Measurements from ENCODE around the gene TLCD3B. TPM values are rescaled to one million over a fixed set of nuclear protein-coding genes. Genes with fewer than 3 reads are reported as not detected.
A peak's percentile ranks its signal among the peaks of the same experiment; 100 is the strongest.

The TLCD3B gene
- total and polyA plus RNA-seq, 4 experiments from 2014 or later, result not detected

DNA sequence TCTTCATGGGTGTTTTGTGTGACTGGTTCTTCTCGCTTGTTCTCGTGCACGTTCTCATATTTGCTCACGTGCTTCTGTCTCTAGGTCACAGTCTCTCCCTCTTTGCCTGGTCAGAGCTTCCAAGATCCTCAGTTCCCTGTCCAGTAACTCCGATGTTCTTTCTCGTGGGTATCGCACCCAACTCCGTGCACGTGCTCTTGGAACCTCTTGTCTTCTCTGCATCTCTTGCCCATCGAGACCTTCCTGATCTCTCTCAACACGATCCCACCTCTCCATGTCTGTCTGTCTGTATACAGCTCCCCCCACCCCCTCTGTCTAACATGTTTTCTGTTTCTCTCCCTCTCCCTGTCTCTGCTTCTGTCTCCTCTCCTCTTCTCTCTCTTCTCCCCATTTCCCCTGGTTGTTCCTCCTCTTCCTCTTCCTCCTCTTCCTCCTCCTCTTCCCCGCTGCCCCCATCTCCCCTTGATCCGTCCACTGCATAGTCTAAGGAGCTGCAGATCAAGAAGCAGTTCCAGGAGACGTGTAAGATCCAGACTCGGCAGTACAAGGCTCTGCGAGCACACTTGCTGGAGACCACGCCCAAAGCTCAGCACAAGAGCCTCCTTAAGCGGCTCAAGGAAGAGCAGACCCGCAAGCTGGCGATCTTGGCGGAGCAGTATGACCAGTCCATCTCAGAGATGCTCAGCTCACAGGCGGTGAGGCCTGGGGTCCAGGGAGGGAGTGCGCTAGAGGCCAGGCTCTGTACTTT is 41.8 kb downstream of the TLCD3B start:
- peaks cover 46 to 61% of the 10 kb centered on the region in 2 donors for H3K36me3 Mint-ChIP-seq
- CTCF ChIA-PET (ENCODE audit: partially characterized antibody), result interaction anchor here (0.8 to 1.1 kb wide), 3 partner anchors 11 to 297 kb away, joined by 3 read pairs; no protein-coding TSS in a partner anchor
- POLR2A ChIA-PET (ENCODE audit: partially characterized antibody), result interaction anchor here (1.2 to 2.8 kb wide), 2 partner anchors 16 to 63 kb away, joined by 4 to 10 read pairs; partner anchors contain the start of genes KCTD13 and TAOK2
- H3K4me3 Mint-ChIP-seq, result no peak overlapping the region
- H3K4me1 Mint-ChIP-seq, result peaks cover 3 to 7% (median 5%) of the 10 kb centered on the region in 4 donors
- H3K27me3 Mint-ChIP-seq, result no peaks in the 10 kb centered on the region
- Histone ChIP-seq H3K36me3 (ENCODE audit: insufficient read depth, low read length) (peaks cover 51% of the 10 kb centered on the region), H3K4me3 (ENCODE audit: low read length in 2 of 2) (no peak overlapping the region), H3K4me1 (ENCODE audit: insufficient read depth, low read length) (peaks cover 5% of the 10 kb centered on the region), H3K9me3 (ENCODE audit: control insufficient read depth in 1 of 2, low read length in 2 of 2) (no peaks in the 10 kb centered on the region), H3K27ac (ENCODE audit: low read depth, low read length) (no peak overlapping the region), H3K27me3 (ENCODE audit: insufficient read depth, low read length) (no peaks in the 10 kb centered on the region)
- no peak for DNase-seq
- intact Hi-C loops (cut with micrococcal nuclease), result no loop called here
- peaks cover 0 to 2% (median 0%) of the 10 kb centered on the region in 8 donors for H3K9me3 Mint-ChIP-seq
- peak overlapping the region in 4 of 7 donors; percentile 2 to 72 (median 41) for H3K27ac Mint-ChIP-seq

DNA sequence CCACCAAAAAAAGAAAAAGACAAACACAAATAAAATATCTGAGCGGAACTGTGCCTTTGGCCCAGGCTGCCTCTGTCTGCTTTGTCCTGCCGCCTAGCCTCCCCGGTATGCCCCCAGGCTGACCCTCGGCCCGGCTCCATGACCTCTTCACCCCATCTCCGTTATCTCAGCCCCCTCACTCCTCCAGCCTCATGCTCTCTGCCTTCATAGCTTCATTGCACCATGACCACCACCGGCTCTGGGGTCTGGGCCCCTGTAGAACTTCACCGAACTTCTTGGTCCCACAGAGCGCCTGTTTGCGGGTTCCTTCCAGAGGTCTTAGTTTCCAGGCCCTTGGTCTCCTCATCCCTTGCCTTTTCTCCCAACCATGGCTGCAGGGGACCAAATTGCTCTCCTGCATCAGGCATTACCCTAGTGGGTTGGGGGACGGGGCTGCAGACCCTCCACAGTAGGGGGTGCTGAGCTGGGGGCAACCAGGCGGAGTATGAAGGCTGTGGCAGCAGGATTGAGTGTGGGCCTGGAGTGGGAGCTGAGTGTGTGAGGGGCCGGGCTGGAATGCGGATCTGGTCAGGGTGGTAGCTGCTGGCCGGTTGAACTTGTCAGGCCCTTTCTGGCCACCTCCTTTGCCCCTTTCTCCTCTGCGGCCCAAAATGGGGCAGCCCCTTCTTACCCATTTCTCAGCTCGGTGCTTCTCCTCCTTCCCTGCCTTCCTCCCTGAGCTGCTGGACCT is 42.6 kb downstream of the TLCD3B start:
- Histone ChIP-seq H3K4me3 (ENCODE audit: low read length in 2 of 2) (no peak overlapping the region), H3K9me3 (ENCODE audit: control insufficient read depth in 1 of 2, low read length in 2 of 2) (no peaks in the 10 kb centered on the region), H3K4me1 (ENCODE audit: insufficient read depth, low read length) (no peaks in the 10 kb centered on the region), H3K36me3 (ENCODE audit: insufficient read depth, low read length) (peaks cover 59% of the 10 kb centered on the region), H3K27me3 (ENCODE audit: insufficient read depth, low read length) (no peaks in the 10 kb centered on the region), H3K27ac (ENCODE audit: low read depth, low read length) (no peak overlapping the region)
- DNase-seq, result no peak
- ChIA-PET POLR2A (ENCODE audit: partially characterized antibody) (interaction anchor here (2.8 kb wide), 1 partner anchor 15 kb away, joined by 10 read pairs; the partner anchor contains the start of gene TAOK2), CTCF (ENCODE audit: partially characterized antibody) (interaction anchor here (0.8 to 1.0 kb wide), 2 partner anchors 10 to 13 kb away, joined by 3 read pairs; no protein-coding TSS in a partner anchor)
- intact Hi-C loops (cut with micrococcal nuclease), result no loop called here
- Mint-ChIP-seq H3K4me3 (no peak overlapping the region), H3K27ac (peak overlapping the region in 5 of 7 donors; percentile 2 to 79 (median 52)), H3K9me3 (no peaks in the 10 kb centered on the region), H3K4me1 (peaks cover 0 to 2% (median 0%) of the 10 kb centered on the region in 4 donors), H3K36me3 (peaks cover 49 to 66% of the 10 kb centered on the region in 2 donors), H3K27me3 (no peaks in the 10 kb centered on the region)

DNA sequence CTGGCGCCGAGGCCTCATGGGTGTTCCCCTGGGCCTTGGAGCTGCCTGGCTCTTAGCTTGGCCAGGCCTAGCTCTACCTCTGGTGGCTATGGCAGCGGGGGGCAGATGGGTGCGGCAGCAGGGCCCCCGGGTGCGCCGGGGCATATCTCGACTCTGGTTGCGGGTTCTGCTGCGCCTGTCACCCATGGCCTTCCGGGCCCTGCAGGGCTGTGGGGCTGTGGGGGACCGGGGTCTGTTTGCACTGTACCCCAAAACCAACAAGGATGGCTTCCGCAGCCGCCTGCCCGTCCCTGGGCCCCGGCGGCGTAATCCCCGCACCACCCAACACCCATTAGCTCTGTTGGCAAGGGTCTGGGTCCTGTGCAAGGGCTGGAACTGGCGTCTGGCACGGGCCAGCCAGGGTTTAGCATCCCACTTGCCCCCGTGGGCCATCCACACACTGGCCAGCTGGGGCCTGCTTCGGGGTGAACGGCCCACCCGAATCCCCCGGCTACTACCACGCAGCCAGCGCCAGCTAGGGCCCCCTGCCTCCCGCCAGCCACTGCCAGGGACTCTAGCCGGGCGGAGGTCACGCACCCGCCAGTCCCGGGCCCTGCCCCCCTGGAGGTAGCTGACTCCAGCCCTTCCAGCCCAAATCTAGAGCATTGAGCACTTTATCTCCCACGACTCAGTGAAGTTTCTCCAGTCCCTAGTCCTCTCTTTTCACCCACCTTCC is 43.5 kb downstream of the TLCD3B start:
- peaks cover 0 to 2% (median 0%) of the 10 kb centered on the region in 4 donors for H3K4me1 Mint-ChIP-seq
- ChIA-PET CTCF (ENCODE audit: partially characterized antibody) (interaction anchor here (0.9 kb wide), 1 partner anchor 163 kb away, joined by 3 read pairs; no protein-coding TSS in a partner anchor), POLR2A (ENCODE audit: partially characterized antibody) (interaction anchor here (0.7 to 2.8 kb wide), 2 partner anchors 12 to 14 kb away, joined by 3 to 10 read pairs; partner anchors contain the start of gene TAOK2)
- H3K4me3 ChIP-seq (ENCODE audit: low read length in 2 of 2), result no peak overlapping the region
- H3K27me3 ChIP-seq (ENCODE audit: insufficient read depth, low read length), result no peaks in the 10 kb centered on the region
- no peak overlapping the region for H3K27ac Mint-ChIP-seq
- H3K9me3 ChIP-seq (ENCODE audit: control insufficient read depth in 1 of 2, low read length in 2 of 2), result no peaks in the 10 kb centered on the region
- intact Hi-C loops (cut with micrococcal nuclease), result no loop called here
- no peak overlapping the region for H3K4me3 Mint-ChIP-seq
- peaks cover 52 to 72% of the 10 kb centered on the region in 2 donors for H3K36me3 Mint-ChIP-seq
- no peaks in the 10 kb centered on the region for H3K4me1 ChIP-seq (ENCODE audit: insufficient read depth, low read length)
- H3K27ac ChIP-seq (ENCODE audit: low read depth, low read length), result no peak overlapping the region
- no peaks in the 10 kb centered on the region for H3K9me3 Mint-ChIP-seq
- DNase-seq, result no peak
- peaks cover 60% of the 10 kb centered on the region for H3K36me3 ChIP-seq (ENCODE audit: insufficient read depth, low read length)
- no peaks in the 10 kb centered on the region for H3K27me3 Mint-ChIP-seq

DNA sequence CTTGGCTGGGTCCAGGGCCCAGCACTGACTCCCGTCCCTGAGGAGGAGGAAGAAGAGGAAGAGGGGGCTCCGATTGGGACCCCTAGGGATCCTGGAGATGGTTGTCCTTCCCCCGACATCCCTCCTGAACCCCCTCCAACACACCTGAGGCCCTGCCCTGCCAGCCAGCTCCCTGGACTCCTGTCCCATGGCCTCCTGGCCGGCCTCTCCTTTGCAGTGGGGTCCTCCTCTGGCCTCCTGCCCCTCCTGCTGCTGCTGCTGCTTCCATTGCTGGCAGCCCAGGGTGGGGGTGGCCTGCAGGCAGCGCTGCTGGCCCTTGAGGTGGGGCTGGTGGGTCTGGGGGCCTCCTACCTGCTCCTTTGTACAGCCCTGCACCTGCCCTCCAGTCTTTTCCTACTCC is 44.1 kb downstream of the TLCD3B start:
- no peaks in the 10 kb centered on the region for H3K9me3 ChIP-seq (ENCODE audit: control insufficient read depth in 1 of 2, low read length in 2 of 2)
- Mint-ChIP-seq H3K27me3 (no peaks in the 10 kb centered on the region), H3K27ac (peak overlapping the region in 1 of 7 donors; percentile 62), H3K4me3 (peak overlapping the region in 1 of 8 donors; percentile 55), H3K36me3 (peaks cover 52 to 75% of the 10 kb centered on the region in 2 donors), H3K9me3 (no peaks in the 10 kb centered on the region), H3K4me1 (peaks cover 0 to 2% (median 0%) of the 10 kb centered on the region in 4 donors)
- no peak overlapping the region for H3K4me3 ChIP-seq (ENCODE audit: low read length in 2 of 2)
- ChIA-PET CTCF (ENCODE audit: partially characterized antibody) (interaction anchor here (0.9 kb wide), 1 partner anchor 163 kb away, joined by 3 read pairs; no protein-coding TSS in a partner anchor), POLR2A (ENCODE audit: partially characterized antibody) (no interaction called here)
- H3K4me1 ChIP-seq (ENCODE audit: insufficient read depth, low read length), result no peaks in the 10 kb centered on the region
- intact Hi-C loops (cut with micrococcal nuclease), result no loop called here
- H3K27me3 ChIP-seq (ENCODE audit: insufficient read depth, low read length), result no peaks in the 10 kb centered on the region
- no peak for DNase-seq
- H3K36me3 ChIP-seq (ENCODE audit: insufficient read depth, low read length), result peaks cover 60% of the 10 kb centered on the region
- no peak overlapping the region for H3K27ac ChIP-seq (ENCODE audit: low read depth, low read length)

DNA sequence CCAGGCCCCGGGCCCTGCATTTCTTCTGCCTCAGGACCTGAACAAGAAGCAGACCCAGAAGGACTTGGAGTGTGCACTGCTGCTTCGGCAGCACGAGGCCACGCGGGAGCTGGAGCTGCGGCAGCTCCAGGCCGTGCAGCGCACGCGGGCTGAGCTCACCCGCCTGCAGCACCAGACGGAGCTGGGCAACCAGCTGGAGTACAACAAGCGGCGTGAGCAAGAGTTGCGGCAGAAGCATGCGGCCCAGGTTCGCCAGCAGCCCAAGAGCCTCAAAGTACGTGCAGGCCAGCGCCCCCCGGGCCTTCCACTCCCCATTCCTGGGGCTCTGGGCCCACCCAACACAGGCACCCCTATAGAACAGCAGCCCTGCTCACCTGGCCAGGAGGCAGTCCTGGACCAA is 44.8 kb downstream of the TLCD3B start:
- H3K36me3 Mint-ChIP-seq, result peaks cover 54 to 76% of the 10 kb centered on the region in 2 donors
- ChIA-PET POLR2A (ENCODE audit: partially characterized antibody) (no interaction called here), CTCF (ENCODE audit: partially characterized antibody) (interaction anchor here (1.1 kb wide), 1 partner anchor 7 kb away, joined by 3 read pairs; no protein-coding TSS in a partner anchor)
- peaks cover 0 to 2% (median 0%) of the 10 kb centered on the region in 4 donors for H3K4me1 Mint-ChIP-seq
- peaks cover 67% of the 10 kb centered on the region for H3K36me3 ChIP-seq (ENCODE audit: insufficient read depth, low read length)
- H3K27ac ChIP-seq (ENCODE audit: low read depth, low read length), result no peak overlapping the region
- no peaks in the 10 kb centered on the region for H3K4me1 ChIP-seq (ENCODE audit: insufficient read depth, low read length)
- H3K4me3 ChIP-seq (ENCODE audit: low read length in 2 of 2), result no peak overlapping the region
- H3K27me3 ChIP-seq (ENCODE audit: insufficient read depth, low read length), result no peaks in the 10 kb centered on the region
- no peaks in the 10 kb centered on the region for H3K27me3 Mint-ChIP-seq
- H3K27ac Mint-ChIP-seq, result no peak overlapping the region
- intact Hi-C loops (cut with micrococcal nuclease), result no loop called here
- no peak for DNase-seq
- no peaks in the 10 kb centered on the region for H3K9me3 Mint-ChIP-seq
- H3K4me3 Mint-ChIP-seq, result no peak overlapping the region
- H3K9me3 ChIP-seq (ENCODE audit: control insufficient read depth in 1 of 2, low read length in 2 of 2), result no peaks in the 10 kb centered on the region

DNA sequence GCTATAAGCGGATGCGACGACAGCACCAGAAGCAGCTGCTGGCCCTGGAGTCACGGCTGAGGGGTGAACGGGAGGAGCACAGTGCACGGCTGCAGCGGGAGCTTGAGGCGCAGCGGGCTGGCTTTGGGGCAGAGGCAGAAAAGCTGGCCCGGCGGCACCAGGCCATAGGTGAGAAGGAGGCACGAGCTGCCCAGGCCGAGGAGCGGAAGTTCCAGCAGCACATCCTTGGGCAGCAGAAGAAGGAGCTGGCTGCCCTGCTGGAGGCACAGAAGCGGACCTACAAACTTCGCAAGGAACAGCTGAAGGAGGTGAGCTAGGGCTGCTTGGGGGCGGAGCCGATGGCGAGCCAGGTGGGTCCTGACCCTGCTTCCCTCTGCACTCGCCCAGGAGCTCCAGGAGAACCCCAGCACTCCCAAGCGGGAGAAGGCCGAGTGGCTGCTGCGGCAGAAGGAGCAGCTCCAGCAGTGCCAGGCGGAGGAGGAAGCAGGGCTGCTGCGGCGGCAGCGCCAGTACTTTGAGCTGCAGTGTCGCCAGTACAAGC is 45.7 kb downstream of the TLCD3B start:
- Mint-ChIP-seq H3K9me3 (no peaks in the 10 kb centered on the region), H3K36me3 (peaks cover 56 to 80% of the 10 kb centered on the region in 2 donors), H3K27ac (no peak overlapping the region), H3K27me3 (no peaks in the 10 kb centered on the region), H3K4me3 (no peak overlapping the region), H3K4me1 (peaks cover 0 to 2% (median 0%) of the 10 kb centered on the region in 4 donors)
- Histone ChIP-seq H3K4me1 (ENCODE audit: insufficient read depth, low read length) (no peaks in the 10 kb centered on the region), H3K9me3 (ENCODE audit: control insufficient read depth in 1 of 2, low read length in 2 of 2) (no peaks in the 10 kb centered on the region), H3K36me3 (ENCODE audit: insufficient read depth, low read length) (peaks cover 76% of the 10 kb centered on the region), H3K27ac (ENCODE audit: low read depth, low read length) (no peak overlapping the region), H3K27me3 (ENCODE audit: insufficient read depth, low read length) (no peaks in the 10 kb centered on the region), H3K4me3 (ENCODE audit: low read length in 2 of 2) (no peak overlapping the region)
- DNase-seq, result no peak
- intact Hi-C loops (cut with micrococcal nuclease), result no loop called here
- ChIA-PET POLR2A (ENCODE audit: partially characterized antibody) (no interaction called here), CTCF (ENCODE audit: partially characterized antibody) (interaction anchor here (1.1 kb wide), 1 partner anchor 8 kb away, joined by 3 read pairs; no protein-coding TSS in a partner anchor)
